ENCODE data around the gene USP21. TPM values are rescaled to one million over a fixed set of nuclear protein-coding genes. Genes with fewer than 3 reads are reported as not detected.

The USP21 gene
- total and polyA plus RNA-seq, 9 of the 15 experiments (the other 6 are each of a cell fraction or from before 2014, with no cell fraction given): 4.9 to 52.4 (median 21.6) TPM

GRCh38 chr1:161115132-161115711, 44.1 kb upstream of the USP21 start (continued):
- TF ChIP-seq SMARCC2 (IDR thresholded peaks at IDR 0.05; ENCODE audit: low read depth) (no peak), SAFB (IDR thresholded peaks at IDR 0.05; ENCODE audit: borderline replicate concordance, low read depth, low read length) (no peak), TAF9B (IDR thresholded peaks at IDR 0.05; ENCODE audit: partially characterized antibody) (peak; percentile 27), ZBTB26 (CRISPR knock-in tag; IDR thresholded peaks at IDR 0.05) (0 out of 2 replicates have a peak, but pooled peaks have one; percentile 27), MITF (IDR thresholded peaks at IDR 0.05) (no peak), DEAF1 (CRISPR knock-in tag; IDR thresholded peaks at IDR 0.05) (no peak), HOMEZ (CRISPR knock-in tag; IDR thresholded peaks at IDR 0.05) (no peak), ZC3H4 (CRISPR knock-in tag; IDR thresholded peaks at IDR 0.05; ENCODE audit: borderline replicate concordance) (no peak), RNF219 (CRISPR knock-in tag; IDR thresholded peaks at IDR 0.05) (no peak), ZNF224 (CRISPR knock-in tag; IDR thresholded peaks at IDR 0.05) (no peak), ESRRB (CRISPR knock-in tag; IDR thresholded peaks at IDR 0.05; ENCODE audit: borderline replicate concordance) (no peak), ZNF24 (IDR thresholded peaks at IDR 0.05) (no peak), LARP7 (IDR thresholded peaks at IDR 0.05) (no peak), RBFOX2 (IDR thresholded peaks at IDR 0.05; ENCODE audit: low read depth, low read length) (peak; percentile 39), FOS (IDR thresholded peaks at IDR 0.05; ENCODE audit: extremely low read depth, insufficient read length) (no peak), PRPF4 (IDR thresholded peaks at IDR 0.05; ENCODE audit: insufficient read depth, low read depth, low read length, poor library complexity, severe bottlenecking) (no peak), GTF3C2 (IDR thresholded peaks at IDR 0.05; ENCODE audit: borderline replicate concordance, extremely low read depth, insufficient read length) (no peak)
